ENCODE measurements around the gene MSH3.

Gene MSH3

GRCh38 chr5:80919678-80920196, 265.3 kb downstream of the MSH3 start:
- DNase-seq = no peak

- DNase-seq = no peak
Measured at GRCh38 chr5:80920333-80920732, 265.9 kb downstream of the MSH3 start.

GRCh38 chr5:80921026-80921425, 266.6 kb downstream of the MSH3 start:
- DNase-seq = no peak

GRCh38 chr5:80925931-80926330, 271.5 kb downstream of the MSH3 start:
- peak; percentile 55 for DNase-seq
